DMS79 (cell line): ENCODE data around the gene STING1.
"Not testable (repeated sequence)": the region's sequence is repeated elsewhere in the genome, so short reads cannot be mapped to it uniquely, and the experiment has no call there.

ENCODE experiments used
- DNase-seq: peaks from one replicate; lab custom pipeline; 2025; lab: John Stamatoyannopoulos, UW

STING1 gene

DNA sequence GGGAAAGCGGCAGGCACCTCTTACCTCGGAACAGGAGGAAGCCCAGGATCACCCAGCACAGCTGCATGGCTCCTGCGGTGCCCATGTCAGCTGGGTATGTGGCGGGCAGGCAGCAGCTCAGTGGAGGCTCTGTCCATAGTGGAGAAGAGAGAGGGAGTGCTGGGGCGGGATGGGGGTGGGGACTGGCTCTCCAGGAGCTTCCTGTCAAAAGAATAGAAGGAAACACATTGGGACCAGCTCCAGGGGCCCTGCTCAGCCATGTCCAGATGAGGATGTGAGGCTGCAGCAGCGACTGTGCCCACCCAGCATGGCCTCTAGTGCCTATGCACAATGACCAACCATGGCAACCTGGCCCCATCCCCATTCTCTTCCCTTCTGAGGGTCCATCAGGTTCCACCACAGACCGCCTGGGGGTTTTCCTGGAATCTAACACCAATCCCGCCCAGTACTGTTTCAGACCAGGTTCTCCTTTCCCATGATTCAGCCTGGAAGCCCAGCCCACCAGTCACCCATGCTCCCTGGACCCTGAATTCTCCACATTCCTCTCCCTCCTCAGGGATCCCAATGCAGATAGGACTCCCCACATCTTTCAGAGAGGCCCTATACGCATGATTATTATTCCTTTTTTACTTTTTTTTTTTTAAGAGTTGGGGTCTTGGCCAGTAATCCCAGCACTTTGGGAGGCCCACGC lies 19.8 kb downstream of the STING1 start, which contains the start of gene ECSCR:
TSS of gene ECSCR (minus strand) at position 158 of the 691 bp plus-strand sequence. CDS start at position 85, 73 bp downstream.
- no peak for DNase-seq

DNA sequence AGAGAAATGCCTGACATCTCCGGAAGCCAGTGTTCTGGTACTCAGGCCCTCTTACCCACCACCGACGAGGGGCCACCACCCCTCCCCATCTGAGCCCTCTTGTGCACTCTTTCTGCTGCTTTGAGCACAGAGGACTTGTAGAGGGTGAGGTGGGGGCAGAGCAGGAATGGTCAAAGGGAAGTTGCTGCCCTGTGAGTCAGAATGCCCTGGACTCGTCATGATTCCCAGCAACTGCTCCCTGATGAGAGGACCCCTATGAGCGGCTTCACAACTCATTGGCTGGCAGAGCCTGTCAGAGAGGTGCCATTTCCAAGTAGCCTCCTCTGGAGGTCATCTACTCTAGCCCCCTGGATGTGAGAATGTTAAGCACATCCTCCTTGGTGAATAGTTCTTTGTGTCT lies 20.9 kb downstream of the STING1 start:
- DNase-seq, result no peak

GRCh38 chr5:139461176-139461575 lies 21.4 kb downstream of the STING1 start:
- no peak for DNase-seq

DNA sequence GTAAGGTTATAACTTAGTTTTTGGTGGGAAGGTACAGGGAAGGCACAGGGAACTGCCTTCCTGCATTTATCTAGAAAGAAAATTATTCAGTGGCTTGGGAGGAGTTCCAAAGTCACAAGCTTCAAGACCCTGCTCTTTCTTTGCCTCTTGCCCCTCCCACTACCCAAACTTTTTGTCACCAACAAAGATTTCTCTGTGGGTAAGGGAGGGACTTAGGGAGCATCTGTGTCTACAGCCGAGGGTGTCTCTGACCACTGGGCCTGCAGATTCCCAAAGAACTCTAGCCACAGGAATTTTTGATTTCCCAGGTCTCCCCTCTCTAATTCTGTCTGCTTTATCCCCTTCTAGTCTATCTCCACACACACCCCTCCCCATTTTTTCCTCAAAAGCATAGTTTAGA lies 22.1 kb downstream of the STING1 start:
- no peak for DNase-seq

DNA sequence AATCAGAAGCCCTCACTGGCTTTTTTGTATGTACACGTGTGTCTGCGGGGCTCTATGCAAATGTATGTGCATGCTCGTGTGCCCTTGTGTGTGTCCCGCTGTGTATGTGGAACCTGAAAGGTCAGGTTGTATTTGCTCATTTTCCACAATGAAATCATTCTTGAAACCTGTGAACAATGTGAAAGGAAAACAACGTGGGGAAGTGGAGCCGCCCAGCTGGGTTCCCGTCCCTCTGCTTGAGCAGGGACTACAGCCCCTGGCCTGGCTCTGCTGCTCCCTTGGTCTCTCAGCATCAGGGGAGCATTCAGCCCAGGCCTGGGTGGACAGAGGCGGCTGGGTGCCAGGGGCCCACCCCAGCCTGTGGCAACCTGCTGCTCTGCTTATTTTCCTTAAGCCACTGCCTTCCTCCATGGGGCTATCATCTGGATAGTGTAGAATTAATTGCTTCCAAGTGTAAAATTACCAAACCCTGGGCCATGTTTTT lies 23.1 kb downstream of the STING1 start:
- DNase-seq, result no peak

DNA sequence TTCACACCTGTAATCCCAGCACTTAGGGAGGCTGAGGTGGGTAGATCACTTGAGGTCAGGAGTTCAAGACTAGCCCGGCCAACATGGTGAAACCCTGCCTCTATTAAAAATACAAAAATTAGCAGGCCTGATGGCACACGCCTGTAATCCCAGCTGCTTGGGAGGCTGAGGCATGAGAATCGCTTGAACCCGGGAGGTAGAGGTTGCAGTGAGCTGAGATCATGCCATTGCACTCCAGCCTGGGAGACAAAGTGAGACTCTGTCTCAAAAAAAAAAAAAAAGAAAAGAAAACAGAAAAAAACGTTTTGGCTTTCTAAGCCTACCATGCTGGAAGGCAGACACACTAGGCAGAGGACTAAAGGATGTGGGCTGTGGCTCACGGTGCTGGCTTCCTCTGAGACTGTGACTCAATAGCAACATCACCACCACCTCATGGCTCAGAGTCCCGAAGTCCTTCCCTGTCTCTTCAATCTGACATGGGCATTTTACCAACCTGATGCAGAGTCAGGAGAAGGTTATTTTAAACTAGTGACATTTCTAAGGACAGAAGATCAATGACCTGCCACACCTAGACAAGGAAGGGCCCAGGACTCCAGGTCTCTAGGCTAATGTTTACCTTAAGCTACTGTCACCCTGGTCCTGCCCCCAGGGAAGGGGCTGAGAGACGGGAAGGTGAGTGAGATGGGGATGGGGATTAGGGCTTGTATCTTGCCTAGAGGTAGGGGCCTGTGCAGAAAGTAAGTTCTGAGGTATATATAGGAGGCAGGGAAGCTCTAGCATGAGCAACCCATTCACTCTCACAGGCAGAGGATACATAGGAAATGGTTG lies 23.8 kb downstream of the STING1 start:
- no peak for DNase-seq

DNA sequence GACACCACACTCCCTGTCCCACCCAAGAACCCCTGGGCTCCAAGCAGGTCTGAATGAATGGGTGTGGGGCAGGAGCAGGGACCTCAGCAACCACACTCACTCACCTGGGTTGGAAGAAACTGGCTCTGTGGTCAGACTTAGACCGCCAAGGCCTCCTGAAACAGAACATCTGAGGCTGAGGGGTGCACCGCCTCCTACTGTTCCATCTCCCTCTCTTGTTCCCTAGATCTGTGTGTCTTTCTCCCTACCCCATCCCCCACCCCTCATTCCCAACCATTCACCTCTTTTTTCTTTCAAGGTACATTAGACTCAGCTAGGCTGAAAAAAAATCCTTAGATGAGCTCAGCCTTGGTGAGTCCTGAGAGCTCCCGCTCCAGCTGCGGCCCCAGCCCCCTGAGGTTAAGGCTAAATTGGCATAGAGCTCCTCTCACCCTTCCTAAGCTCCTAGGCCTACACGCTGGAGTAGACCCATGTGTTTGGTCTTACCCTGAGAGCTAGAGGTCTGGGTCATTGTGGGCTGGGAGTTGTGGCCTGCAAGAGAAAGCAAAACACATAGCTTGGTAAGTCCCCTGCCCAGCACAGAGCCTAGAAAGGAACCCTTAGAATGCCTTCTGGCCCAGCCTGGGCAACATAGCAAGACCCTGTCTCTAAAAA lies 24.8 kb downstream of the STING1 start:
- DNase-seq, result no peak

GRCh38 chr5:139457241-139457640 lies 25.3 kb downstream of the STING1 start:
- DNase-seq, result no peak

- DNase-seq, result no peak
Observed at GRCh38 chr5:139456776-139457175, 25.8 kb downstream of the STING1 start.

DNA sequence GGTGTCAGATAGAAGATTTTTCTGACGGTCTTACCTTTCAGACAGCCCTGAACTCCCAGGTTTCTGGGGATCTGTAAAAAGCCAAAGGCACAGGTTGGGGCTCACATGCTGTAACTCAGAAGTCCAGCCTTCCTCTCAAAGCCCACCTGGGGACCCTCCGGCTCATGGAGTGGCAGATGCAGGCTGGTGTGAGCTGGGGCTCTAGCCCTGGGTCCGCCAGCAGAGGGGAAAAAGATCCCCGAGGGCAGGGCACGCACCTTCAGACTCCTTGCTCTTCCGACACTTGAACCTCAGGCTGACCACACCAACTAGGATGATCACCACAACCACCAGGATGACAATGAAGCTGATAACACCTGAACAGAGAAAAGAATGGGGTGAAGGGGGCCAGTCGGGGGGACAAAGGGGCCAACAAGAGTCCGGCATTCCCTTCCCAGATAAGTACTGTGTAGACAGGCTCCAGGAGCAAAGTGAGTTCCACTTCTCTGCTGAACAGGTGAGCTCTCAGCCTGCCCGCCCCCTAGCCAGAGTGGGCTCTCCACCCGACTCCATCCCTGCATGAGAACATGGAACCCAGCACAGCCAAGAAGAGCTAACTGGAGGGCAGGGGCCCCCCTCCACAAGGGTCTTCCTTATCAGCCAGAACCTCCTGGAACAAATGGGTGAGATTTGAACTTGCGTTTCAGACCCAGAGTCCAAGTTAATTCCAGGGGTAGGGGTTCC lies 27.8 kb downstream of the STING1 start:
- DNase-seq, result no peak

- no peak for DNase-seq
Observed at GRCh38 chr5:139453683-139454567, 28.6 kb downstream of the STING1 start.

GRCh38 chr5:139451878-139452660 lies 30.5 kb downstream of the STING1 start:
- no peak for DNase-seq

DNA sequence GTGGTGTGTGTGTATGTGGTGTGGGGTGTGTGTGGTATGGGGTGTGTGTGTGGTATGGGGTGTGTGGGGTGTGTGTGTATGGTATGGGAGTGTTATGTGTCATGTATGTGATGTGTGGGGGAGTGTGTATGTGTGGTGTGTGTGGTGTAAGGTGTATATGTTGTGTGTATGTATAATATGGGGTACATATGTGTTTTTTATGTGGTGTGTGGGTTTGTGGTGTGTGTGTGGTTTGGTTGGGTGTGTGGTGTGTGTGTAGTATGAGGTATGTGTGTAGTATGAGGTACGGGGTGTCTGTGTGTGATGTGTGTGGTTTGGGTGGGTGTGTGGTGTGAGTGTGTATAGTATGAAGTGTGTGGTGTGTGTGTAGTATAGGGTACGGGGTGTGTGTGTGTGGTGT lies 31.4 kb downstream of the STING1 start:
- DNase-seq, result no peak

DNA sequence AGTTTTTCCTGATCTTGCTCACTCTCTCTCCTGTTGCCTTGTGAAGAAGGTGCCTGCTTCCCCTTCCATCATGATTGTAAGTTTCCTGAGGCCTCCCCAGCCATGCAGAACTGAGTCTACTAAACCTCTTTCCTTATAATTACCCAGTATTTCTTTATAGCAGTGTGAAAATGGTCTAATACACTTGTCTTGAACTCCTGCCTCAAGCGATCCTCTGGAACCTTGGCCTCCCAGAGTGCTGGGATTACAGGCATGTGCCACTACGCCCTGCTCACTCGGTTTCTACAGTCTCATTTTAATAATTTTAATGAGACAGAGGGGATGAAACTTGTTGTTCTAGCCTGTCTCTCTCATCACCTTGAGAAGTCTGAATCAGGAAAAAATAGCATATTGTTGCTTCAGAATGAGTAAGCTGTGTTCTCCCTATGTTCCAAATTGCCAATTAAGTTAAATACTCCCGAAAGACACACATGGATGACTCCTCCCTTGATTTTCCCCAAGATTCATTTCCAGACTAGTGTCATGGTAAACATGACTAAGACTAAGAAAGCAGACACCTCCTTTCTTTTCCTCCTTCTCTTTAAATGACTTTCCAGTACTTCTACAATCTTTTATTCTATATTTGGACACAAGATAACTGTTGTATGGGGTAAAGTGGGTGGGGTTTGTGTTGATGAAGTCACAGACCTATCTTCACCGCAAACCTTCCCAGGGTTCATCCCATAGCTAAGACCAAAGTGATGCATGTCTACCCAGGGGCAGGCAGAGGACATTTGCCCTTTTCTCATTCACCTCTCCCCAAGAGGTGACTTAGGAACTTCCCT lies 35.4 kb downstream of the STING1 start:
- no peak for DNase-seq

DNA sequence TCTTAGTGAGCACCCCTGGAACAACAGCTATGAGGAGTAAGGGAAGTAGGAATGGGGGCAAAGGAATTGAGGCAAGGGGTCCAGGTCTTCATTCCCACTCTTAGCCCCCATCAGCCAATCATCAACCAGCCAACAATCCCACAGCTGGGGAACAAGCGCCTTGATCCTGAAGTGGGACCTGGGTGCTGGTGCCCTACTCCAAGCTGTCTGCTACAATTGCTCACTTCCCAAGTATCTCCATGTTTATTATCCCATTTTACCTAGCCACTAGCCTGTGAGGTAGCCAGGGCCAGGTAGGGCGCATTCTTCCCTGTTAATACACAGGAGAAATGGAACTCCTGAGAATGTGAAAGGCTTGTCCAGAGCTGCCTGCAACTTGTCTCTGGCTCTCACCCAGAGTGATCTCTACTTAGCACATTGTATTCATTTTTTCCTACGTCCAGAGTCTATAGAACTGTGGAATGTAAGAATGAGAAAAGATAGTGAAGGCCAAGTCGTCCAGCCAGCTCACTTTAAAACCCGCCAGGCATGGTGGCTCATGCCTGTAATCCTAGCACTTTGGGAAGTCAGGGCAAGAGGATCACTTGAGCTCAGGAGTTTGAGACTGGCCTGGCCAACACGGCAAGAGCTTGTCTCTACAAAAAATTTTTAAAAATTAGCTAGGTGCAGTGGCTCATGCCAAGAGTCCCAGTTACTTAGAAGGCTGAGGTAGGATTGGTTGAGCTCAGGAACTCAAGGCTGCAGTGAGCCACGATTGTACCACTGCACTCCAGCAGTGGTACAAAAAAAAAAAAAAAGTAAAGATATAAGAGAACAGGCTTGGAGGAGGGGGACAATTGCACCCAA lies 37.0 kb downstream of the STING1 start:
- DNase-seq, result no peak

- no peak for DNase-seq
Observed at GRCh38 chr5:139443831-139444453, 38.6 kb downstream of the STING1 start.

DNA sequence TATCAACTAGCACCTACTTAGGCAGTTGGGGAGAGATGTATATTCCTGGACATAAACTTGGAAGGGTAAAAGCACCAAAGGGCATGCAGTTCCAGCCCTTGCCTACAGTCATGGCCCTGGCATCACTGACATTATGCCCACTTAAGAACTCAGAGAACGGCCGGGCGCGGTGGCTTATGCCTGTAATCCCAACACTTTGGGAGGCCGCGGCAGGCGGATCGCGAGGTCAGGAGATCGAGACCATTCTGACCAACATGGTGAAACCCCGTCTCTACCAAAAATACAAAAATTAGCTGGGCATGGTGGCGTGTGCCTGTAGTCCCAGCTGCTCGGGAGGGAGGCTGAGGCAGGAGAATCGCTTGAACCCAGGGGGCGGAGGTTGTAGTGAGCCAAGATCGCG lies 42.1 kb downstream of the STING1 start:
- DNase-seq, result not testable (repeated sequence)
